Hepatic stellate cell (primary cell): ENCODE data around the gene PPP2R5B.

ENCODE experiments used
- DNase-seq: peaks from one replicate; pipeline ENCODE4 v3.0.0; 2011; ENCODE audit warnings: low spot score

Gene PPP2R5B

GRCh38 chr11:64929625-64930024 lies 5.1 kb downstream of the PPP2R5B start:
- no peak for DNase-seq

DNA sequence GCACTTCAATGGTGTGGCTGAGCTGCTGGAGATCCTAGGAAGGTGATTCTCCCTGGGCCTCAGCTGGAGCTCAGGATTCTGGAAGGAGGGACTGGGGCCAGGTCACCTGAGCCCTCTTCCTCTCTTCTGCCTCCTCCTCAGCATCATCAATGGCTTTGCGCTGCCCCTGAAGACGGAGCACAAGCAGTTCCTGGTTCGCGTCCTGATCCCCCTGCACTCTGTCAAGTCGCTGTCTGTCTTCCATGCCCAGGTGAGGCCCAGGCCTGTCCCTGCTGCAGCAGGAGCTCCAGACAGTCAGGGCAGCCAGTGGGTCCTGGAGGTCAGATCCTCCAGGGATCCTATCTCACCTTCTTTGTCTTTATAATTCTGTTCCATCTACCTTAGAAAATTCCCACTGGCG lies 5.9 kb downstream of the PPP2R5B start:
- DNase-seq = no peak

DNA sequence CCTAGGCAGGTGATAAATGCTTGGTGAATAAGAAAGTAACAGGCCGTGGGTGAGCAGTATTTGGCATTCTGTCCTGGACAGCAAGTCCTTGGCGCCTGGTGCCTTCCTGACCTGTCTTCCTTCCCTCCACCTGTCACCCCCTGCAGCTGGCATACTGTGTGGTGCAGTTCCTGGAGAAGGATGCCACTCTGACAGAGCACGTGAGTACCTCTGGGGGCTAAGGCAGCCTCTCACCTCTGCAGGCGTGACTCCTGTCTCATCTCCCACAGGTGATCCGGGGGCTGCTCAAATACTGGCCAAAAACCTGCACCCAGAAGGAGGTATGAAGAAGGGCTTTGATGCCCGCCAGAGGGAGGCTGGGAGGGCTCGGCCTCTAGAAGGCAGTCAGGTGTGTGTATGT lies 6.8 kb downstream of the PPP2R5B start:
- no peak for DNase-seq

- DNase-seq = no peak
These were observed 7.8 kb downstream of the PPP2R5B start for GRCh38 chr11:64932324-64932723.

GRCh38 chr11:64933213-64933934 lies 8.9 kb downstream of the PPP2R5B start:
- no peak for DNase-seq

DNA sequence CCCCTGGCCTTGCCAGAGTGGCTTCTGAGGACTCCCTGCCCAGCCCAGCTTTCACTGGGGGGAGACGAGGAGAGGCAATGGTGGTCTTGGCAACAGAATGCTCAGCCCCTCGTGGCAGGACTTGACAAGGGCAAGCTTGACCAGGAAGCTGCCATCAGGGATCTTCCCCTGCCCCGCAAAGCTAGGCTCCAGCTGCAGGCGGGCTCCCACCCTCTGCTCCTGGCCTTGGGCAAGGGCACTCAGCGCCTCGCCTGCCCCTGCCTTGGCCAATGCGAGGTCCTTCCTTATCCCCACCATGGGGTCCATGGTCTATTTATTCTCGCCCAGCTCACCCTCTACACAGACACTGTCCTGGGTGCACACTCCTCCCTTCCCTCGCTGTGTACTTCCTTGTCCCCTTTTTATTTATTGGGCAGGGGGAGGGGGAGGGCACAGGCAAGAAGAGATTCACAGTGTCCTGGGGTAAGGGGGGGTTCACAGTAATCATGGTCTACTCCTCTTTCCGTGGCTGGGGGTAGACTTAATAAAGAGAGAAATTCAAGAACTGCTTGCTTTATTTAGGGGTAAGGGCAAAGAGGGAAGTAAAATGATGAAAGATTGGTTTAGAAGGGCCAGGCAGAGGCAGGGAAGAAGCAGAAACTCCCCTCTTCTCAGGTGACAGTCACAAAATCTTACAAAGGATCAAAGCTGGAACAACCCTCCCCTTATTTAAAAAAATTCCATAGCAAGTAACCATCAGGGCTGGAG lies 9.6 kb downstream of the PPP2R5B start:
- DNase-seq = no peak

- DNase-seq = no peak
These were observed 10.3 kb downstream of the PPP2R5B start for GRCh38 chr11:64934682-64935358.

DNA sequence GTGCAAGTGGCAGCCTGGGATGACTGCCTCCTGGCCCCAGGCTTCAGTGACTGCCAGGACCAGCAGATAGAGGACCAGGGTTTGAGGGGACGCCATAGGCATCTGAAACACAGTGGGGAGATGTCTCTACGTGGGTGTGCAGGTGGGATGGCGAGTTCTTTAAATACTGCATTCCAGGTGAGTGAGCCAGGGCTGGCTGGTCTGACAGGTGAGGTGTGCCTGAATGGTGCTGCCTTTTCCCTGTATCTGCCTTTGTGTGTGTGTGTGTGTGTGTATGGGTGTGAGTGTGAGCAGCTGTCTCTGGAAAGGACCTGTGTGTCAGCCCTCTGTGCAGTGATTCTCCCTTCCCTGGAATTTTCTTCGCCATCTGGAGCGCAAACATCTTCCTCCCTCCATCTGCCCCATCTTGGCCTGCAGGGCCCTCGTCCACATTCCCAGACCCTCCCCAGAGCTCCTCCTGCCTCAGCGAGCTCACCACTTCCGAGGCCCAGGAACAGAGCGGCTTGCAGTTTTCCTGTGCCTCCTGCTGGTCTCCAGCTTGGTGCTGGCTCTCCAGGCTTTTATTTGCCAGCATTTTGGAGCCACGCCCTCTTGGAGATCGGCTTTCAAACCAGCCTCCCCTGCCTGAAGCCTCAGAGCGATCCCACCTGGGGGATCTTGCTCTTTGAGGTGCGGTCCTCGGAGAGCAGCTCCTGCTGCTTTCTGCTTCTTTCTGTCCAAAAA lies 11.0 kb downstream of the PPP2R5B start, which contains the start of gene GPHA2:
TSS of gene GPHA2 (minus strand) at position 535 of the 723 bp plus-strand sequence. CDS start at position 102, 433 bp downstream.
- DNase-seq = no peak

GRCh38 chr11:64936539-64936938 lies 12.1 kb downstream of the PPP2R5B start:
- DNase-seq = no peak

DNA sequence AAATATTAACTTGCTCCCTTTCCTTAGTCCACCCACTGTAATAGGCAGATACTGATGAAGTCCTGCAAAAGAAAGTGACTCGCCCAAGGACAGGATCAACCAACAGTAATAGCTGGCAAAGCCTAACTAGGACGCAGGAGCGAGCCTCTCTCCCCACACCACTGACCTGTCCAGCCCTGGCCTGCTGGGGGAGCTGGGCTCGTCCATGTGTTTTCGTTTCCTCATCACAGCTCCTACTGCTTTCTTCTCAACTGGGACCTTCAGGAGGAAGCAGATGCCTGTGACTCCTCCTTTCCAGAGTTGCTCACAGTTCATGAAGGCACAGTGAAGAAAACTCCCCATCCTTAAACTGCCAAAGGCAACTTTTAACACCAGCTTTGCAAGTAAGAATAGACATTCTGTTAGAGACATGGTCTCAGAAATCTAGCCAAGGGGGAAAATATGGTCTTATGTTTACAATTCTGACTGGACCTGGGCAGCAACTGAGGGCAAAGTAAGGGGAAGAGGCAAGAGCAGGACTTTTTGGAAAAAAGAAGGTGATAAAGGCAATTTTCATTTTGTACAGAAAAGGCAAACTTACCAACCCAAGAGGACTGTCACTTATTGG lies 22.8 kb downstream of the PPP2R5B start:
- DNase-seq = no peak

GRCh38 chr11:64951529-64951928 lies 27.0 kb downstream of the PPP2R5B start:
- DNase-seq = no peak

GRCh38 chr11:64954201-64954600 lies 29.7 kb downstream of the PPP2R5B start:
- no peak for DNase-seq

DNA sequence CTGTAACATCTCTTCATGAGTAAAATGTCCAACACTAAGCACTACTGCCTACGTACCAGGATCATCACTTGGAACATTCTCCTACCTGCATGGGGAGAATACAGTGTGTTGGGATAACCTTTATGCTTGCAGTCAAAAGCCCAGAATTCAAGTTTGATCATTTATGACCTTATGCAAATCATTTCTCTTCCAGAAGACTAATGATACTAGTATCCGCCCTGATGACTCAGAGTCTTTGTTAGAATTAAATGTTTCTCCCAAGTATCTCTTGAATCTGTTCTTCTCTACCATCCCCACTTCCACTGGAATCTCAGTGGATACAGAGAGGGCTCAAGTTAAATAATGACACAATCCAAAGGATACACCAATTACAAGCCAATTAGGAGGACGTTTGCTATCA lies 35.0 kb downstream of the PPP2R5B start:
- DNase-seq = no peak

DNA sequence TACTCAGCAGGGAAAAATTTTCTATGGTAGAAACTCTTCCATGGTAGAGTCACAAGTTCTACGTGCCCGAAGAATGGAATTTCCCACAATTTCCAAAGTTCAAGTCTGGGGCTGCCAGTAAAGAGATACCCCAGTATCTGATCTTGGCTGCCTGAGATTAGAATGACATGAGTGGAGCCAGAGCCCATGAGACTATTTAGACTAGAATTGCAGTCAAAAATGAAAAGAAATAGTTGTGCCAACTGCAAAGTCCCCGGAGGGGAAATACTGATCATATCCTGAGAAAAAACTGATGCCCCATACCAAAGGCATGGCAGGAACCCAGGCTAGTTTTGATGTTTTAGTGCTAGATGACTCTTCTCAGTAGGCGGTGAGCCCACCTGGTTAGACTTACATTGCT lies 36.2 kb downstream of the PPP2R5B start:
- no peak for DNase-seq

- DNase-seq = no peak
These were observed 38.7 kb downstream of the PPP2R5B start for GRCh38 chr11:64963072-64963631.

- no peak for DNase-seq
These were observed 42.9 kb downstream of the PPP2R5B start for GRCh38 chr11:64967375-64967774.

- DNase-seq = peak; percentile 48
These were observed 44.7 kb downstream of the PPP2R5B start for GRCh38 chr11:64969209-64969608.

GRCh38 chr11:64970731-64971151 lies 46.3 kb downstream of the PPP2R5B start:
- no peak for DNase-seq

GRCh38 chr11:64971421-64972233 lies 47.1 kb downstream of the PPP2R5B start, which contains the start of gene MAJIN:
Gene MAJIN, minus strand, starts transcription at chr11:64972108. Its CDS starts 12,703 bp downstream, at chr11:64959405.
- peak; percentile 84 for DNase-seq

- no peak for DNase-seq
These were observed 49.6 kb downstream of the PPP2R5B start for GRCh38 chr11:64974124-64974523.
